ENCODE results near the gene TMEM127. TPM values are rescaled to one million over a fixed set of nuclear protein-coding genes. Genes with fewer than 3 reads are reported as not detected.
A peak's percentile ranks its signal among the peaks of the same experiment; 100 is the strongest.
"Not testable (repeated sequence)": the region's sequence is repeated elsewhere in the genome, so short reads cannot be mapped to it uniquely, and the experiment has no call there.

Gene TMEM127
- total RNA-seq, 1 donor from 2014 or later, result 23.2 TPM

DNA sequence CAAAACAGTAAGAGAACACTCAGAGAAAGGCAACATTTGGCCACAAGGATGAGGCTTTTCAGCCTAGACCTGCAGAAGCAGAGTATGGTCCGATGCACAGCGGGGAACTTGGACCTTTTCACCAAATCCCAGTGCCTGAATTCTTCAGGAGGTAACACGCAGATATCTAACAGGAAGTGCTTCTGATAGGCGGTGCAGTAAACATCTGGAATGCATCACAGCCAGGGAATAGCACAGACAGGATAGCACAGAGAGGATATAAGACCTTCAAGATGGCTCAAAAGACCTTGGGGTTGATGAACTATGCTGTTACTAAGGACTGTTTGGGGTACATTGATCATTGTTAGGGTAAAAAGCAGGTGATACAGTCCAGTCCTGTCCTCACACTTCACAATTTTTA is 1.7 kb downstream of the TMEM127 start:
- no peak for DNase-seq (ENCODE audit: low read depth in 2 of 2)

DNA sequence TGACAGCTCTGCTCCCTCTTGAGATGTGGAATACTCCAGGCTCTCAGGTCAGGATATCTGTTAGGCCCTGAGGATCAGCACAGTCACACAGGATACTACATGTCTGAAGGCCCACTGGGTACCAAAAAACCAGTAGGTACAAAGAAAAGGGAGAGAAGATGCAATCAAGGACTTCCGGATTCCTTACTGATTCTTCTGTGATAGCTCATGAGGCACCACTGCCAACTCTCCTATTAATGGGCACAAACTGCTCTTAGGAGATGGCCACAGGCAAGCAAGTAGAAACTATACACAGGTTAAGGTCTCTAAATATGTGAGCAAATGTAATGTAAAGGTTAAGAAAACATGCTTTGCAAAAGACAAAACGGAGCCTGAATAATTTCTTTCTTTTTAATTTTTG is 3.5 kb downstream of the TMEM127 start:
- no peak for DNase-seq (ENCODE audit: low read depth in 2 of 2)

DNA sequence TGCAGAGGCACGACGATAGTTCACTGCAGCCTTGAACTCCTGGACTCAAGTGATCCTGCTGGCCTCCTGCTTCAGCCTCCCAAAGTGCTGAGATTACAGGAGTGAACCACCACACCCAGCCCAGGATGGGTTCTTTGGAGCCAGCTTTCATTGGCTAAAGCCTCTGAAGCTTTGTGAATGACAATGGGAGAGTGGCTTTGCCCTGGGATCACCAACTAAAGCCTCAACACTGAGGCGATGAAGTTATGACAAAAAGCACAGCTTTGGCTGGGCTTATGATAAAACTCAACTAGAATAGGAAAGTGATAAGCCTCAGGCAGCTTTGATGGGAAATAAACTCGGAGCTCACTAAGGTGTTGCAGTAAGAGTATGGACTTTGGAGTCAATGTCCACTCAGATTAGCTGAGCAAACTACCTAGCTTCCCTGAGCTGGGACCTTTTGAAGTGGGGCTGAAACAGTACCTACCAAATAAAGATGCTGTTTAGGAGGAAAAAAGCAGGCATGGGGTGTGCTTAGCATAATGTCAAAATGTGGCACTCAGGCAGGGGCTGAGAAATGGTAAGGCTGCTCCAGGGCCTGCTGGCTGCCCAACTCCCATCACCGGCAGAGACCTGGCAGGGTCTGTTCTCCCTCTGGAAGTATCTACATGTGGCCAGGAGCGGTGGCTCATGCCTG is 4.3 kb downstream of the TMEM127 start:
- DNase-seq (ENCODE audit: low read depth in 2 of 2), result no peak

DNA sequence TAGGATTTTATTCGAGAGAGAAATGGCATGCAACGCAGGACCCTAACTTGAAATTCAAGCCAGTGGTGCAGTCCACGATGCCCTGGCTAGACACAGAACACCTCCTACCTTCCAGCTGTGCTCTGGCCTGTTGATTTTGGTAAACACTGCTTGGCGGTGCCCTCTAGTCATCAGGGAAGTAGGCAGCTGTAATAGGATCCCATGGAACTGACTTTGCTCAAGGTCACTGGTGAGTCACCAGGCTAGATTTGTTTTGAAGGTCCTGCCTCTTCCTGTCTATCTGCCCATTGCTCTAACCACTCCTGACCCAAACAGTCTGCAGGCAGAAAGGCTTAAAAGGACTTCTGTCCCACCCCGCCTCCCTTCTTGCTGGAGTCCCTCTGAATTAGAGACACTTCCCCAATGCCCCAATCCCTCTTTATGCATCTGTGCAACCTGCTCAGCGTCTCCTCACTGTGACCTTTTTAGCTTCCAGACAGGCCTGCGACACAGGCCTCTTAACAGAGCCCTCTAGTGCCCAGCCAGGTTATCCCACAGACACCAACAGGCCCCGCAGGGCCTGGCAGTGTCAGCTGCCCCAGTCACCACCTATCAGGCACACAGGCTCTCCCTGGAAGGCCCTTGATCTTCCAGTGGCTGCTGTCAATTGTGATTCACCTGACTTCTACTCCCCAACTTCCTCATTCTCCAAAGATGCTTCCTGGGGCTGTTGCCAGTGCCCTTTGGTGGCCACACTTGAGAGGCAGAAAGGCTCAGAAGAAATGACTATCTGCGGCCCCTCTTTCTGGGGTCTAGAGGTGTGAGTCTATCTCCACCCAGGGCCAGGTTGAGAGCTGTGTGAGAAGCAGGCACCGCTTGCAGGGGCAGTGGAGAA is 5.2 kb downstream of the TMEM127 start:
- peak; percentile 91 to 95 for DNase-seq (ENCODE audit: low read depth in 2 of 2)

DNA sequence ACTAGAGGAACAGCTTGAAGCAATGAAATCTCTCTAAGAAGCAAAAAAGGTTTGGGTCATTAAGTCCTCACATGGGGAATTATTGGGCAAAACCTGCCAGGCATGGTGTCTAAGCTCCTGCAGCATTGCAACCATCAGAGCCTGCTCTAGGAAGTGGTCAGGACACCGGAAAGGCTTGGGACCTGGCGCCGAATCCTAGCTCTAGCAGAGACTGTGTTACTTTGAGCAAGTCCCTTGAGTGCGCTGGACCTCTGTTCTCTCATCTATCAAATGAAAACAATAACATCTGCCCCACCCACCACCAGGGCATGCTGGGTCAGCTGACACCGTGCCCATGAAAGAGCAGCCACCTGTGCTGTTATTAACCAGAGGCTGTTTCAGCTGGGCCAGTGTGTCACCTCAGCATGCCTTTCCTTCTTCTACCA is 6.3 kb downstream of the TMEM127 start:
- DNase-seq (ENCODE audit: low read depth in 2 of 2), result peak; percentile 31 to 39

DNA sequence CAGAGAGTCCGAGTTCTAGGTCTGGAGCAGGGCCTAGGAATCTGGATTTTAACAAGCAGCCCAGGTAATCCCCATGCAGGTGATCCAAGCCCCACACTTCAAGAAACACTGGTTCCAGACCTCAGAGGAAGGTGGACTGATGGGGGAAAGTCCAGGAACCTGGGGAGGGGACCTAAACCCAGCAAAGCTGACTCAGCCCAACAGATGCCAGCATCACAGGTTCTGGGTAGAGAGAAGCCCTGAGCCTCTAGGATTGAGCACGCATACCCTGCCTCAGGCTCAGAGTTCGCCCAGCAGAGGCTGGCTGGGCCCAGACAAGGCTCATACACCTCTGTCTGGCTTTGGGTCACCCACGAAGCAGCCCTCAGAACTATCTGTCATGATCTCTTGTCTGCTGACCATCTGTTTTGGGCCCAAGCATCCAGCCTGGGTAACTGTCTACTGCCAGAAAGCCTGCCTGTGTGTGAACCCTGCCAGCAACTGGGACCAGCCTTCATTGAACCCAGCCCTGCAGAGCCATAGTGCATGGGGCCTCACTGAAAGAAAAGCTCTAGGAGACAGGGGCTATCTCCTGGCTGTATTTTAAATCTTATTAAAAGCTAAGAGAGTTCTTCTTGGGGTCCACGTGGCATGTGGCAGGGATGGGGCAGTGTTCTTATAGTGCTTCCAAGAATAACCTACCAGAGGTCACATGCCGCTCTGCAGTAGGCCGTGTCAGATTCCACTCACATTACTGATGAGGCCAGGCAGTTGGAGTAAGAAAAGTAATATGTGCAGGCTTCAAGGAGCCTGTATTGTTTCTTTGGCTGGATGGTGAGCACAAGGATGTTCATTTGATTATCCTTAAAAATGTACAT is 7.4 kb downstream of the TMEM127 start:
- DNase-seq (ENCODE audit: low read depth in 2 of 2), result no peak

DNA sequence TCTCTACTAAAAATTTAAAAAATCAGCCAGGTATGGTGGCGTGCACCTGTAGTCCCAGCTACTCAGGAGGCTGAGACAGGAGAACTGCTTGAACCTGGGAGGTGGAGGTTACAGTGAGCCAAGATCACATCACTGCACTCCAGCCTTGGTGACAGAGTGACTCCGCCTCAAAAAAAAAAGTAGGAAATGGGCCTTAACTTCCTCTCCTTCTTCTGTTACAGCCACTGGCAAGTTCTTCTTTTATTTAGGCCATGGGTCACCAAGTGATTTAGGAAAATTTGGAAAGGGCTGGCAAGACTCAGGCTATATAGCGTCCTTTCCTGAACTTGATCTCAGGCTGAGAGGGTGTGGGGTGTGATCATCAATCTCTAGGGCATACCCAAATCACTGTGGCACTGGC is 8.1 kb downstream of the TMEM127 start:
- DNase-seq (ENCODE audit: low read depth in 2 of 2), result not testable (repeated sequence)

DNA sequence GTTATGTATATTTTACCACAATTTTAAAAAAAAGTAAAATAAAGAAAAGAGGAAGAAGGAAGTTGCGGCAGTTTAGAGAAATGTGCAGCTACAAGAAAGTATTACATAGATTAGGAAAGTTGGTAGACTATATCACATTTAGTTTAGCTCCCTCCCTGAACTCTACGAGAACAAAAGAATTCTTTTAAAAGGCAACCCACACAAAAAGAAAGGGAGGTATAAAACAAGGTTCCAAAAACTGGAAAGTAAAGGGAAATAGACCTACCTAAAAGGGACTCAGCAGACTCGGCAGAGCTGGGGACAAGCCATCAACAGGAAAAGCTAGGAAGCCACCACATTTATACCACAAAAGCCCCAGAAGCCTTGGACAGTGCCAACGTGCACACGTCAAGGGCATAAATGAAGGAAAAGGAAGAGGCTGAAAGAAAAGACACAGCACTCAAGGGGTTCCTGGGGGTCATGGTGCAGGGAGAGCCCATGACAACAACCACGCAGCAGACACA is 9.1 kb downstream of the TMEM127 start:
- no peak for DNase-seq (ENCODE audit: low read depth in 2 of 2)

DNA sequence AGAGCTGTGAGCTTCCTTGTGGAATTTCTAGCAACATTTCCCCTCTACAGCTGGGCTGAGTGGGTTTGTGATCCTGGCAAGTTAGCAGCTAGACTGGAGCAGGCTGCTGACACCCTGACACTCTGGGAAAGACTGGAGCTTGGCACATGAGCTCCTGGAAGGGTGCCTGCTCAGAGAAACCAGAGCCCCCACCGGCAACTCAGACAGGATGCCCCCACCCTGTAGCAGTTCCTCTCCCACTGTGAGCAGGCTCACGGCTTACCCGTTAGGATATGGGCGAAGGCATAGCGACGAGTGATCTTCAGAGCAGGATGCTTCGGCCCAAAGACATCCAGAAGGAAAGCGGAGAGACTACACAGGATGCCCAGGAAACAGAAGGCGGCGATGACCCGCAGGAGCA is 11.2 kb downstream of the TMEM127 start:
- peak; percentile 49 to 79 for DNase-seq (ENCODE audit: low read depth in 2 of 2)

DNA sequence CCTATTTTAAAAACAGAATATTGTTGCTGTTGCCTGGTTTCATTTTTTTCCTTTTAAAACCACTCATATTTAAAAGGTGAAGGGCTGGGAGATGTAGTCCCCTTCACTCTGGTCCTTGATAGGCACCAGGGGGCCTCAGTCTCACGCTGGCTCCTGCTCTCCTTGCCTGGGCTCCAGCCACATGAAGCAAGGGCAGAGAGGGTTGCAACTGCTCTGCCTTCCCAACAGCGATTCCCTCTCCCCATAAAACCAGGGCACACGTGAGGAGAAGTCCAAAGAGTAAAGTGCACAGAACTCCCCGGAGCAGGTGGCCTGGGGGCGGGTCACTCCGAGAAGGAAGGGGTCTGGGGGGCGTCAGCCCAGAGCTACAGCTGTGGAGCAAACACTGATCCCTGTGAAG is 12.8 kb downstream of the TMEM127 start:
- no peak for DNase-seq (ENCODE audit: low read depth in 2 of 2)

DNA sequence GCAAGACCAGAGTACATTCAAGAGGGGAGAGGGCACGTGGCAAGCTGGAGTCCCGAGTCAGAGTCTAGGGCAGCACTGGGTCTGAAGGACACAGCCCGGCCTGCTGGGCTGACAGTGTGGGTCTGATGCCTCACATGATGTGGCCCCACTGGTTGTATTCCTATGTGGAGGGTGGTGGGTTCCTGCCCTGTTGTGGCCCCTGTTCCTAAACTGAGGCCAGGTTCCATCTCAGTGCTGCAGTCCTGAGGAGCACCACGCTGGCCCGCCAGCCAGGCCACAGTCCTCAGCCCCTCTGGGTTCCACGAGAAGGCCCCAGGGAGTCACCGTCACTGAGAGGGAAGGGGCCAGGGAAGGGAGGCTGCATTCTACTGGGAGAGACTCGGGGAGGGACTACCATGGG is 13.3 kb downstream of the TMEM127 start:
- DNase-seq (ENCODE audit: low read depth in 2 of 2), result no peak

DNA sequence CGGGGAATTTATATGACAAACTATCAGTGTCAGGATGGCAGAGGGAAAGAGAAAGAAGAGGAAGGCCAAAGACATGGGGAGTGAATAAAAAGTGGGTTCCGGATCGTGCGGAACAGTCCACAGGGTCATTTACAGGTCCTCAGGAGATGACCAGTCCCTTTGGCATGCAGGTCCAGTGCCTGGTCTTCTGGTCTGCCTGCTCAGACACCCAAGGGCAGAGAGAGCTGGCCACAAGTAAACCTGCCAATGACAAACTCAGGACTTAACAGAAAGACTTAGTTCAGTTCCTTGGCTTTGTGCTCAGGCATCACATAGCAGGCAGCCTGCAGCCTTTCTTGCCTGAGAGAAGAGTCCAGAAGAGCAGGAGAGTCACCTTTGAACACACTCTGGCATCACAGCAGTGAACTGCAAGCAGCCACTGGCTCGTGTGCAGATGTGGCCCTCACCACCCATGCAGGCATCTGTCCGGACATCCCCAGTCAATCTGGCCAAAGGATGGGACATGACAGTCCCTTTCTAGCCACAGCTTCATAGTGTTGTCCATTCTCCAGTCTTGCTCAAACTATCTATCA is 14.0 kb downstream of the TMEM127 start:
- DNase-seq (ENCODE audit: low read depth in 2 of 2), result peak; percentile 94 to 95

DNA sequence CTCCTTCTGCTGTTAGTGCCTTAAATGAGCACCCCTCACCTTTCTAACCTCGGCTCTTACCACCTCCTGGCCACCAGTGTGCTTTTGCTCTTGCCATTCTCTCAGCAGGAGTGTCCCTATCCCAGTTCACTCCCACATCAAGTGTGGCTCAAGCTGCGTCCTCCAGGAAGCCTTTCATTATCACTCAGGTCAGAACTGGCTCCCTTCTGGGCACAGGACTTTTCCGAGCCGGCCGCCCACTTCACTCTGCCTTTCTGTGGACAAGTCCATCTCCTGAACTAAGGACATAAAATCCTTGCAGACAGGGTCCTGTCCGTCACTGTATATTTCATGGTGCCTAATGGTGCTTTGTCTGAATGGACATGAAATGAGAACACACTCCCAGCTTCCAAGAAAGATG is 15.6 kb downstream of the TMEM127 start:
- no peak for DNase-seq (ENCODE audit: low read depth in 2 of 2)

DNA sequence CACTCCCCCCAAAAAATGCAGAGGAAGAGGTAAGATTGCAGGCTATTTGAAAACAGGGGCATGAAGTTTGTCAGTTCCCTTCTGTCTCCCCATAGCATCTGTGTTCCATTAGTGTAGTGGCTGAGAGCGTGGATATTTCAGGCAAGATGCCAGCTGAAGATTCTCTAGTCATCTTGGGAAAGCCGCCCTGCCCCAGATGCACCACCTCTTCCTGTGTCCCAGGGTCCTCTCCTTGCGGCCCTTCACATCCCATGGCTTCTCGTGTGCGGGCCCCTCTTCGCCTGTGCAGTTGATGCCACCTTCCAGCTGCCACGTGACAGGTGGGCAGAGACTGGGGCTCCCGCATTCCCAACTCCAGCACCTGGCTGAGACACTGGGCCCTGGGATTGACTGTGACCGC is 16.1 kb downstream of the TMEM127 start:
- no peak for DNase-seq (ENCODE audit: low read depth in 2 of 2)

DNA sequence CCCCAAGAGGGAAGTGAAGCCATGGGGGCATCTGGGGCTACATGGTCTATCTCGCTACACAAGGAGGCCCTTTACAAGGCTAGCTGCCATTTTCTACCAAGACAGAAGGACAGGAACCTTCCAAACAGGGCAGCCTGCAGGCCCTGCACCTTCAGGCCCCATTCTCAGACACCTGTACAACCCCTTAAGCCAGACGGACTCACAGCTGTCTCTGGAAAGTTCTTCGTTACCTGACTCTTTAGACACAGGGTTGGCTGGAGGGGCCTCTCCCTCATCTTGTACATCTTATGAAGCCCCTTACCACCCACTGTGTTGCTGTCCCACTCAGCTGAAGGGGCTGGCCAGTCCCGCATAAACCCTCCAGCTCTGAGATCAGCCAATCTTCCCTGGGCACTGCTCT is 17.2 kb downstream of the TMEM127 start:
- no peak for DNase-seq (ENCODE audit: low read depth in 2 of 2)

DNA sequence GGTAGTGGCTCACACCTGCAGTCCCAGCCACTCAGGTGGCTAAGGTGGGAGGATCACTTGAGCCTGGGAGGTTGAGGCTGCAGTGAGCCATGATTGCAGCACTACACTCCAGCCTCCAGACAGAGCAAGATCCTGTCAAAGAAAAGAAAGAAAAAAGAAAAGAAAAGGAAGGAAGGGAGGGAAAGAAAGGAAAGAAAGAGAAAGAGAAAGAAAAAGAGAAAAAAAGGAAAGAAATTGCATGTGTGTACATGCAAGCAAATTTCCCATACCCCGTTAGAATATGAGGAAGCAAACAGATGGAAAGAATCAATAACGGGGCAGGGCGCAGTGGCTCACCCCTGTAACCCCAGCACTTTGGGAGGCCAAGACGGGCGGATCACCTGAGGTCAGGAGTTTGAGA is 17.9 kb downstream of the TMEM127 start:
- no peak for DNase-seq (ENCODE audit: low read depth in 2 of 2)

DNA sequence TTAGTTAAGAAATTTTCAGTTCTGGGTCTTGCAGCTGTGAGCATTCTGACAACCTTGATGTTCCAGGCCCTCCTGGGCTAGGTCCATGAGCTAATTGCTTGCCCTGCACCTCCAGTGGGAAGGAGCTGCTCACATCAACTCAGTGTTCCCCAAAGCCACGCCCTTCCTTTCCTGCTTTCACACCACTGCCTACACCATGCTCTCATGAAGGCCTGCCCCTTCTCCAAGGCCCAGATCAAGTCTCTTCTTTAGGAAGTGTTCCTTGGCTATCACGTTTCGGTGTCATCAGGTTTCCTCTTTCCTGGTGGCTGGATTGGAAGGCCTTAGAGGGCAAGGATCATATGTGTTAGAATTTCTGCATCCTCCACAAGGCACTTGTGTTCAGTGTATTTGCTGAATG is 18.8 kb downstream of the TMEM127 start:
- peak in 1 of 2 donors; percentile 49 for DNase-seq (ENCODE audit: low read depth in 2 of 2)

DNA sequence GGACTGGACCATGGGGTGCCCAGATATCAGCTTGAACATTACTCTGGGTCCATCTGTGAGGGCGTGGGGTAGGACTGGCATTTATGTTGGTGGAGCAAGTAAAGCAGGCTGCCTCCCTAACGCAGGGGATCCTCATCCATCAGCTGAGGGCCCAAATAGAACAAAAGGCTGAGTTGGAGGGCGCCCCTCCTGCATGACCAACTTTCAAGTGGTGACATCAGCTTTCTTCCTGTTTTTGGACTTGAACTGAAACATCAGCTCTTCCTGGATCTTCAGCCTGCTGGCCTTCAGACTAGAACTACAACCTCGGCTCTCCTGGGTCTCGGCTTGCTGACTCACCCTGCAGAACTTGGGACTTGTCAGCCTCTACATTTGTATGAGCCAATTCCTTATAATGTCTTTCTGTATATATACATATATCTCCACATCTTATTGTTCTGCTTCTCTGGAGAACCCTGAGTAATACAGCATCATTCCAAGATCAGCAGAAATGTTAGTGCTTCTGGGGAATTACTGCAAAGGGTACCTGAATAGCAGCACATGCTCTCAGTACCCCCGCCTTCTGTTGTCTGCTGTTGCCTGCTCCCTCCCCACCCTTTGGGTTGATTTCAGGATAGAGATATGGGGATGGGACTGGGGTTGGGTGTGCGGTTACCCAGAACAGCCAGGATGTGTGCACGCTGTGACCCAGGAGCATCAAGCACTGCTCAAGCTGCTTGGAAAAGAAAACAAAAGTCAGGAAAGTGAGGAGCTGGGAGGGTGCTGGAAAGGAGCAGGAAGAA is 20.0 kb downstream of the TMEM127 start:
- DNase-seq (ENCODE audit: low read depth in 2 of 2), result peak; percentile 28 to 95

DNA sequence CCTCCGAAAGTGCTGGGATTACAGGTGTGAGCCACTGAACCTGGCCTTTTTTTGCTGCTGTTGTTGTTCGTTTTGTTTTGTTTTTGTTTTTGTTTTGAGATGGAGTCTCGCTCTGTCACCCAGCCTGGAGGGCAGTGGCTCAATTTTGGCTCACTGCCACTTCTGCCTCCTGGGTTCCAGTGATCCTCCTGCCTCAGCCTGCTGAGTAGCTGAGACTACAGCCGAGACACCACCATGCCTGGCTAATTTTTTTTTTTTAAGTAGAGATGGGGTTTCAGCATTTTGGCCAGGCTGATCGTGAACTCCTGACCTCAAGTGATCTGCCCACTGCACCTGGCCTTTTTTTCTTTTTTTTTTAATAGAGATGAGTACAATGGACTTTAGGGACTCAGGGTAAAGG is 22.0 kb downstream of the TMEM127 start:
- DNase-seq (ENCODE audit: low read depth in 2 of 2), result no peak

DNA sequence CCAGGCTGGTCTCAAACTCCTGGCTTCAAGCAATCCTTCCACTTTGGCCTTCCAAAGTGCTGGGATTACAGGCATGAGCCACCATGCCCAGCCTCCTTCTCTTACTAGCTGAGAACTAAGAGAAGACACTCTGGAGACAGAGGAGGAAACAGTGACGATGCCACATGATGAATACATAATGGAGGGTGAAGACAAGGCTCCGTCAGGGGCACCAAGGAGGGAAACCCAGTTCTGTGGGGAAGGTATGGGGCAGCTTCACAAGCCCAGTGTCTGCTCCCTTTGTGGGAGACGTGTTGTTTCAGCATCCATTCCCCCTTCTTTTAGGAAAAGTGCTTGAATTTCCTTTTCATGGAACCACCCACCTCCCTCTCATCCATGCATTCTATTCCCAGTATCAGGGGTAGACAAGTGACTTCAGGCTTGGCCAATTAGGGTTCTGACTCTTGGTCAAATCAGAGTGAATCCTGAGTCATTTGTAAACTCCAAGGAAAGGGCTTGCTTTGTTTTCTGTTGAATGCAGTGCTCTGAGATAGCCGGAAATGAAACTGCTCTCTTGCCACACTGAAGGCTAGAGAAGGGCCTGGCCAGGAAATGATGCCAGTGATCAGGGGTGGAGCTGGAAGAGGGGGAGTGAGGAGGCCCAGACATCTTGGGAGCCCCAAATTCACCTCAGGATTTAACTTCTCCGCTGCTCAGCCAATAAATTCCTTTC is 23.7 kb downstream of the TMEM127 start:
- peak; percentile 67 to 93 for DNase-seq (ENCODE audit: low read depth in 2 of 2)

All from lung microvascular endothelial cell (primary cell).